Type B pancreatic cell (in vitro differentiated cells): Measurements from ENCODE around the gene TPD52L1. TPM values are rescaled to one million over a fixed set of nuclear protein-coding genes. Genes with fewer than 3 reads are reported as not detected.

Experiments used
- DNase-seq: peaks from one replicate; pipeline ENCODE4 v3.0.0; 2021; ENCODE audit warnings: mixed read lengths; ENCODE audit not compliant: unreplicated experiment; ENCODE audit errors: extremely low spot score
- H3K27ac Mint-ChIP-seq: 2 replicates; pipeline ENCODE4 v1.8.0; 2021; ENCODE audit warnings: mild to moderate bottlenecking, mixed read lengths
- H3K27me3 Mint-ChIP-seq: 2 replicates; pipeline ENCODE4 v1.8.0; 2021; ENCODE audit warnings: mixed read lengths
- H3K36me3 Mint-ChIP-seq: 2 replicates; pipeline ENCODE4 v1.8.0; 2021; ENCODE audit warnings: mixed read lengths
- H3K4me1 Mint-ChIP-seq: one replicate; pipeline ENCODE4 v1.8.0; 2021; ENCODE audit warnings: mixed read lengths; ENCODE audit not compliant: unreplicated experiment
- H3K4me3 Mint-ChIP-seq: 2 replicates; pipeline ENCODE4 v1.8.0; 2021; ENCODE audit warnings: mild to moderate bottlenecking, mixed read lengths
- H3K9me3 Mint-ChIP-seq: 2 replicates; pipeline ENCODE4 v1.8.0; 2021; ENCODE audit warnings: mixed read lengths
- CTCF ChIP-seq: fragments of 200-600 bp; sonication (generic); conservative IDR thresholded peaks from 2 replicates; pipeline ENCODE4 v1.5.0; 2021; ENCODE audit warnings: antibody characterized with exemption, mild to moderate bottlenecking
- total RNA-seq: library from RNA; stranded (reverse); gene quantifications from 2 replicates; pipeline ENCODE4 v1.2.1, GENCODE V29; 2021; ENCODE audit warnings: low replicate concordance

Gene TPD52L1
- total RNA-seq, 1 donor from 2014 or later = 80.4 TPM

- H3K36me3 Mint-ChIP-seq = peaks cover 14% of the 10 kb centered on the region
- DNase-seq = no peak
- TF ChIP-seq CTCF = no peak
- no peaks in the 10 kb centered on the region for H3K4me1 Mint-ChIP-seq
- H3K27me3 Mint-ChIP-seq = no peaks in the 10 kb centered on the region
- no peak overlapping the region for H3K27ac Mint-ChIP-seq
- no peak overlapping the region for H3K4me3 Mint-ChIP-seq
- H3K9me3 Mint-ChIP-seq = no peaks in the 10 kb centered on the region
Measured at GRCh38 chr6:125166711-125167110, 13.1 kb downstream of the TPD52L1 start.

- Mint-ChIP-seq H3K4me3 (no peak overlapping the region), H3K36me3 (peaks cover 14% of the 10 kb centered on the region), H3K27ac (no peak overlapping the region), H3K4me1 (no peaks in the 10 kb centered on the region), H3K9me3 (no peaks in the 10 kb centered on the region), H3K27me3 (no peaks in the 10 kb centered on the region)
- DNase-seq = no peak
- TF ChIP-seq CTCF = no peak
Measured at GRCh38 chr6:125167579-125167978, 14.0 kb downstream of the TPD52L1 start.

- no peak for DNase-seq
- TF ChIP-seq CTCF = no peak
- H3K27ac Mint-ChIP-seq = no peak overlapping the region
- H3K27me3 Mint-ChIP-seq = no peaks in the 10 kb centered on the region
- H3K4me3 Mint-ChIP-seq = no peak overlapping the region
- peaks cover 9% of the 10 kb centered on the region for H3K36me3 Mint-ChIP-seq
- peaks cover 6% of the 10 kb centered on the region for H3K4me1 Mint-ChIP-seq
- no peaks in the 10 kb centered on the region for H3K9me3 Mint-ChIP-seq
Measured at GRCh38 chr6:125169058-125169457, 15.5 kb downstream of the TPD52L1 start.

GRCh38 chr6:125169522-125169921 lies 15.9 kb downstream of the TPD52L1 start:
- Mint-ChIP-seq H3K27ac (no peak overlapping the region), H3K36me3 (peaks cover 9% of the 10 kb centered on the region), H3K4me1 (peaks cover 6% of the 10 kb centered on the region), H3K27me3 (no peaks in the 10 kb centered on the region), H3K9me3 (no peaks in the 10 kb centered on the region), H3K4me3 (no peak overlapping the region)
- no peak for TF ChIP-seq CTCF
- no peak for DNase-seq

- no peak for TF ChIP-seq CTCF
- Mint-ChIP-seq H3K4me1 (peaks cover 6% of the 10 kb centered on the region), H3K4me3 (no peak overlapping the region), H3K27me3 (no peaks in the 10 kb centered on the region), H3K36me3 (peaks cover 9% of the 10 kb centered on the region), H3K27ac (no peak overlapping the region), H3K9me3 (no peaks in the 10 kb centered on the region)
- DNase-seq = no peak
Measured at GRCh38 chr6:125170376-125170775, 16.8 kb downstream of the TPD52L1 start.
